ENCODE measurements around the gene KY.

DNA sequence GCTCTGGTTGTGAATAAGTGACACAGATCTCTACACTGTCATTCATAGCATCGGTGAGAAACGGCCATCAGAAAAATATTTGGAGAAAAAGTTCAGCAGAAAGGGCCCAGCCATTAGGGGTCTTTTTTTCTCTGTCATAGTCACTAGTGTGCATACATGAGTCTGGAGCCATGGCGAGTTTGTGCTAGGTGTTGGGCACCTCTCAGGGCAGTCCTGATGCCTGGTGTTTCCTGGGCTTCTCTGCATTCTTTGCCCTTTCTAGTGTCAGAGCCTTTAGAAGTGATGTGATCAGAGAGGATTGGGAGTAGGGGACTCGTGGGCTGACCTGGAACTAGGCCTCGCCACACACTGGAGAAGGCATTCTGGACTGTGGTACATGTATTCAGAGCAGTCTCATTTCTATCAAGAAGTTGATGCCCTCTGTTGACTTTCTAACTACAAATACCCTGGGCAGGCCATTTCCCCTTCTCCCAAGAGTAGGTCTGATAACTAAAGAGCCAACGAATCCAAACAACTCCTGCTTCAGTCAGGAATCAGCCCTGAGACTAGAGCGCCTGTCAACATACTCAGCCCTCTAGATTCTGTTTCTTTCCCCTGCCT lies 1.6 kb downstream of the KY start:
- no peak for TF ChIP-seq ZNF274 (CRISPR knock-in tag; IDR thresholded peaks at IDR 0.05)
- no peak for TF ChIP-seq ELF4 (CRISPR knock-in tag; IDR thresholded peaks at IDR 0.05; ENCODE audit: borderline replicate concordance)
- TF ChIP-seq GABPA (IDR thresholded peaks at IDR 0.05; ENCODE audit: low read depth, low read length): no peak
- no peak for TF ChIP-seq GABPA (CRISPR knock-in tag; IDR thresholded peaks at IDR 0.05; ENCODE audit: low read depth)
- TF ChIP-seq EP300 (IDR thresholded peaks at IDR 0.05; ENCODE audit: low read depth in 2 of 2, low read length in 2 of 2): no peak
- no peak for TF ChIP-seq EP300 (CRISPR knock-in tag; IDR thresholded peaks at IDR 0.05; ENCODE audit: borderline replicate concordance)
- no peak for TF ChIP-seq NR2F2 (IDR thresholded peaks at IDR 0.05; ENCODE audit: borderline replicate concordance, low read depth)
- TF ChIP-seq CEBPG (CRISPR knock-in tag; IDR thresholded peaks at IDR 0.05): no peak
- TF ChIP-seq SIN3A (IDR thresholded peaks at IDR 0.05; ENCODE audit: borderline replicate concordance, low read depth, low read length): no peak
- no peak for TF ChIP-seq ZNF431 (CRISPR knock-in tag; IDR thresholded peaks at IDR 0.05; ENCODE audit: borderline replicate concordance, low read depth)
- TF ChIP-seq ZKSCAN1 (IDR thresholded peaks at IDR 0.05; ENCODE audit: low read length): no peak
- no peak for TF ChIP-seq ZNF180 (CRISPR knock-in tag; IDR thresholded peaks at IDR 0.05; ENCODE audit: borderline replicate concordance, low read depth)
- no peak for TF ChIP-seq RFX5 (IDR thresholded peaks at IDR 0.05; ENCODE audit: low read depth, low read length)
- TF ChIP-seq, protein P1, sequence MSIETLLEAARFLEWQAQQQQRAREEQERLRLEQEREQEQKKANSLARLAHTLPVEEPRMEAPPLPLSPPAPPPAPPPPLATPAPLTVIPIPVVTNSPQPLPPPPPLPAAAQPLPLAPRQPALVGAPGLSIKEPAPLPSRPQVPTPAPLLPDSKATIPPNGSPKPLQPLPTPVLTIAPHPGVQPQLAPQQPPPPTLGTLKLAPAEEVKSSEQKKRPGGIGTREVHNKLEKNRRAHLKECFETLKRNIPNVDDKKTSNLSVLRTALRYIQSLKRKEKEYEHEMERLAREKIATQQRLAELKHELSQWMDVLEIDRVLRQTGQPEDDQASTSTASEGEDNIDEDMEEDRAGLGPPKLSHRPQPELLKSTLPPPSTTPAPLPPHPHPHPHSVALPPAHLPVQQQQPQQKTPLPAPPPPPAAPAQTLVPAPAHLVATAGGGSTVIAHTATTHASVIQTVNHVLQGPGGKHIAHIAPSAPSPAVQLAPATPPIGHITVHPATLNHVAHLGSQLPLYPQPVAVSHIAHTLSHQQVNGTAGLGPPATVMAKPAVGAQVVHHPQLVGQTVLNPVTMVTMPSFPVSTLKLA (IDR thresholded peaks at IDR 0.05): no peak
